DND-41 (cell line): ENCODE data around the gene RARRES1.

Experiments used
- ATAC-seq: fragments of 200-7000 bp; cut with Tn5 transposase; 3 replicates; pipeline ENCODE4 v1.9.1; 2021; ENCODE audit warnings: low read depth; ENCODE audit not compliant: insufficient read depth
- DNase-seq: peaks from one replicate; pipeline ENCODE4 v3.0.0-alpha.2; 2020
- H2AFZ ChIP-seq: 2 replicates; pipeline ENCODE4 v1.6.0; 2012; ENCODE audit warnings: low read depth, low read length
- H3K27ac ChIP-seq: 2 replicates; pipeline ENCODE4 v1.5.1; 2012; ENCODE audit warnings: low read length, inconsistent platforms
- H3K27me3 ChIP-seq: fragments of 200-600 bp; sonication (generic); 2 replicates; pipeline ENCODE4 v1.6.0; 2012; ENCODE audit warnings: low read length, mild to moderate bottlenecking, inconsistent platforms; ENCODE audit not compliant: insufficient read depth, poor library complexity
- H3K36me3 ChIP-seq: 2 replicates; pipeline ENCODE4 v1.5.1; 2012; ENCODE audit warnings: low read length, inconsistent platforms; ENCODE audit not compliant: insufficient read depth
- H3K4me1 ChIP-seq: 2 replicates; pipeline ENCODE4 v1.5.1; 2012; ENCODE audit warnings: mild to moderate bottlenecking, low read length; ENCODE audit not compliant: insufficient read depth
- H3K4me2 ChIP-seq: 2 replicates; pipeline ENCODE4 v1.6.0; 2012; ENCODE audit warnings: mild to moderate bottlenecking, moderate library complexity, low read length, inconsistent platforms; ENCODE audit not compliant: insufficient read depth
- H3K4me3 ChIP-seq, 2 experiments: fragments of 200-600 bp in 1 of 2; shearing (Covaris generic) in 1 of 2; 2 replicates each; pipeline ENCODE4 v1.5.1; 2012 to 2016; ENCODE audit warnings: inconsistent platforms in 2 of 2, low read length in 2 of 2, mild to moderate bottlenecking in 2 of 2, low read depth in 1 of 2, moderate library complexity in 1 of 2
- H3K79me2 ChIP-seq: 2 replicates; pipeline ENCODE4 v1.6.0; 2012; ENCODE audit warnings: low read length, inconsistent platforms; ENCODE audit not compliant: insufficient read depth
- H3K9ac ChIP-seq: 2 replicates; pipeline ENCODE4 v1.6.0; 2012; ENCODE audit warnings: low read depth, mild to moderate bottlenecking, inconsistent platforms, low read length, moderate library complexity
- H3K9me3 ChIP-seq: 2 replicates; pipeline ENCODE4 v1.5.1; 2012; ENCODE audit warnings: low read length, moderate library complexity, mild to moderate bottlenecking, inconsistent platforms; ENCODE audit not compliant: insufficient read depth, severe bottlenecking
- H4K20me1 ChIP-seq: 2 replicates; pipeline ENCODE4 v1.6.0; 2012; ENCODE audit warnings: low read length; ENCODE audit not compliant: insufficient read depth
- CTCF ChIP-seq: IDR thresholded peaks from 2 replicates; pipeline ENCODE4 v1.5.1; 2012; ENCODE audit warnings: borderline replicate concordance, low read length, moderate library complexity, mild to moderate bottlenecking; ENCODE audit not compliant: poor library complexity, severe bottlenecking; ENCODE audit errors: extremely low read depth
- EZH2 ChIP-seq: IDR thresholded peaks from 3 replicates; pipeline ENCODE4 v1.6.1; 2012; ENCODE audit warnings: borderline replicate concordance, low read depth, mild to moderate bottlenecking, moderate library complexity, low read length, inconsistent platforms; ENCODE audit not compliant: severe bottlenecking

Gene RARRES1

DNA sequence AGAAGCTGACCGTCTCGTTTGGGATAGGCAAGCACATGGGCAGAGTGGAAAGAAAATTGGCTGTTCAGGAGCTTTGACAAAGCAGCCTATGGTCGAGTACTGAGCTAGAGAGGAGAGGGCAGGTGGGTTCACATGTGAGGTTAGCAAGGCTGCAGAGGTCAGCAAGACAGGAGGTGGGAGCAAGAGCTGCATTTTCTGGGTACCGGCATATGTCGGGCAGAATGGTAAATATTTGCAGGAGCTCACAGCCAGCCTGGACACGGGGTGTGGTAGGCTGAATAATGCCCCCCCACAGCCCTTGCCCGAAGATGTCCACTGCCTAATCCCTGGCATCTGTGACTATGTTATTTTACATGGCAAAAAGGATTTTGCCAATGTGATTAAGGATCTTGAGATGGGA is 8.3 kb downstream of the RARRES1 start:
- H4K20me1 ChIP-seq = no peaks in the 10 kb centered on the region
- no peak for TF ChIP-seq EZH2
- H3K27me3 ChIP-seq = no peaks in the 10 kb centered on the region
- DNase-seq = no peak
- no peaks in the 10 kb centered on the region for H3K9me3 ChIP-seq
- no peak overlapping the region for H3K4me3 ChIP-seq
- no peak overlapping the region for H3K4me2 ChIP-seq
- H3K27ac ChIP-seq = no peak overlapping the region
- no peak overlapping the region for H3K9ac ChIP-seq
- 0 out of 2 replicates have a peak, but pooled peaks cover 13% of the 10 kb centered on the region for H3K36me3 ChIP-seq
- H2AFZ ChIP-seq = no peak overlapping the region
- ATAC-seq = no peak
- no peaks in the 10 kb centered on the region for H3K79me2 ChIP-seq
- peaks cover 2% of the 10 kb centered on the region; the same call in 1 of the 2 replicates for H3K4me1 ChIP-seq

GRCh38 chr3:158722108-158722507 is 10.1 kb downstream of the RARRES1 start:
- Histone ChIP-seq H3K36me3 (0 out of 2 replicates have a peak, but pooled peaks cover 13% of the 10 kb centered on the region), H3K4me2 (no peak overlapping the region), H3K27ac (no peak overlapping the region), H3K4me1 (no peaks in the 10 kb centered on the region), H4K20me1 (no peaks in the 10 kb centered on the region), H3K9me3 (no peaks in the 10 kb centered on the region), H3K9ac (no peak overlapping the region), H3K27me3 (no peaks in the 10 kb centered on the region), H2AFZ (no peak overlapping the region), H3K79me2 (no peaks in the 10 kb centered on the region), H3K4me3 (no peak overlapping the region)
- no peak for ATAC-seq
- TF ChIP-seq EZH2 (no peak), CTCF (no peak)
- DNase-seq = no peak

DNA sequence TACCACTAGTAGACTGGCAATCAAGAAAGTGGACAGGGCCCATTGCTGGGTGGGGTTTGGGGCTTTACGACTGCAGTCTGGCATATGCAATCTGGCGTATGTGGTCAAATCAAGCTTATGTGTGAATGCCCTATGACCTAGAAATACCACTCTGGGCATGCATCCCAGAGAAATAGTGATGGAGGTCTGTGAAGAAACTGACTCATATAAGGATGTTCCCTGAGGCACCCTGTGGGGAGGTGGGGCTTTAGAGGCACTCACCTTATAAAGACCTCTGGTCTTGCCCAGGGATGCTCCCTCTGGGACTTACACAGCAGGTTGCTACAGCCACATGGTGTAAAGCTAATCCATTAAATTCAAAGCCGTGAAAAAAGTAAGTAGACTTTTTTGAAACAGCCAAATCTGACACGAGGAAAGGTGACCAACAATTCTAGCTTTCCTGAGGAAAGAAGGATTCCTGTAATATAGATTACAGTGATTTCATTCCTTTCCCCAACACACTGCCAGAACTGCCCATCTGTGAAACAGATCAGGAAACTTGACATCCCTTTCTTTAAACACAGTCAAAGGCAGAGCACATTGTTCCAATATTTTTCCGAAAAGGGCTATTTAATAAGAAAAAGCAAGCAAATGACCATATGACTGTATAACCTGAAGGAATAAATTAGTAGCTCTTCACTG is 13.6 kb downstream of the RARRES1 start:
- no peak for ATAC-seq
- Histone ChIP-seq H3K36me3 (0 out of 2 replicates have a peak, but pooled peaks cover 13% of the 10 kb centered on the region), H3K27me3 (no peaks in the 10 kb centered on the region), H3K4me1 (no peaks in the 10 kb centered on the region), H2AFZ (no peak overlapping the region), H3K9ac (no peak overlapping the region), H4K20me1 (no peaks in the 10 kb centered on the region), H3K9me3 (no peaks in the 10 kb centered on the region), H3K4me3 (no peak overlapping the region), H3K4me2 (no peak overlapping the region), H3K79me2 (no peaks in the 10 kb centered on the region), H3K27ac (no peak overlapping the region)
- no peak for DNase-seq
- TF ChIP-seq EZH2 (no peak), CTCF (no peak)

GRCh38 chr3:158717576-158717975 is 14.7 kb downstream of the RARRES1 start:
- no peaks in the 10 kb centered on the region for H3K4me1 ChIP-seq
- H3K27me3 ChIP-seq = no peaks in the 10 kb centered on the region
- H3K4me3 ChIP-seq = no peak overlapping the region
- no peak overlapping the region for H3K9ac ChIP-seq
- no peaks in the 10 kb centered on the region for H3K9me3 ChIP-seq
- no peak overlapping the region for H2AFZ ChIP-seq
- H3K79me2 ChIP-seq = no peaks in the 10 kb centered on the region
- H3K27ac ChIP-seq = no peak overlapping the region
- H3K36me3 ChIP-seq = peaks cover 21% of the 10 kb centered on the region; the same call in 1 of the 2 replicates
- H4K20me1 ChIP-seq = no peaks in the 10 kb centered on the region
- DNase-seq = no peak
- no peak for TF ChIP-seq CTCF
- no peak for TF ChIP-seq EZH2
- H3K4me2 ChIP-seq = no peak overlapping the region
- ATAC-seq = no peak
